PC-3 (cell line): ENCODE results near the gene TBX10. TPM values are rescaled to one million over a fixed set of nuclear protein-coding genes. Genes with fewer than 3 reads are reported as not detected.

ENCODE experiments used
- ATAC-seq: fragments of 200-7000 bp; cut with Tn5 transposase; 2 replicates; pipeline ENCODE4 v1.9.1; 2020; ENCODE audit warnings: mild to moderate bottlenecking, moderate library complexity
- BruUV-seq: library from RNA; stranded (reverse); fragments of 400-500 nt; replicated peaks from 2 replicates; lab custom pipeline; 2021; lab: Mats Ljungman, UMichigan
- CTCF ChIA-PET: fragments of 300-600 bp; sonication (Branson Sonifier 250); formaldehyde crosslinking; loops from one replicate; lab custom pipeline; 2022; ENCODE audit warnings: antibody characterized with exemption; lab: Charles Lee
- POLR2A ChIA-PET: fragments of 300-600 bp; sonication (Branson Sonifier 250); formaldehyde crosslinking; loops from one replicate; lab custom pipeline; 2022; ENCODE audit warnings: antibody characterized with exemption; ENCODE audit not compliant: unreplicated experiment; lab: Charles Lee
- DNase-seq: peaks from one replicate; pipeline ENCODE4 v3.0.0-alpha.2; 2015
- H2AFZ ChIP-seq: fragments of 300-600 bp; sonication (generic); 2 replicates; pipeline ENCODE4 v1.6.0; 2016; ENCODE audit warnings: antibody characterized with exemption, low read length
- H3F3A ChIP-seq: fragments of 300-600 bp; sonication (generic); one replicate; pipeline ENCODE4 v1.6.0; 2017; ENCODE audit warnings: antibody characterized with exemption, low read length, control low read depth, mild to moderate bottlenecking; ENCODE audit not compliant: unreplicated experiment
- H3K27ac ChIP-seq: fragments of 300-600 bp; sonication (generic); 2 replicates; pipeline ENCODE4 v1.5.1; 2016; ENCODE audit warnings: mild to moderate bottlenecking, low read length
- H3K27me3 ChIP-seq: fragments of 300-600 bp; sonication (generic); 2 replicates; pipeline ENCODE4 v1.6.1; 2016; ENCODE audit warnings: low read length, mixed read lengths
- H3K36me3 ChIP-seq: fragments of 300-600 bp; sonication (generic); 2 replicates; pipeline ENCODE4 v1.6.1; 2016; ENCODE audit warnings: low read depth, mixed run types, low read length, mixed read lengths
- H3K4me1 ChIP-seq: fragments of 300-600 bp; sonication (generic); 2 replicates; pipeline ENCODE4 v1.5.1; 2016; ENCODE audit warnings: low read length; ENCODE audit not compliant: insufficient read depth
- H3K4me2 ChIP-seq: fragments of 300-600 bp; sonication (generic); 2 replicates; pipeline ENCODE4 v1.6.0; 2016; ENCODE audit warnings: low read length
- H3K4me3 ChIP-seq: fragments of 300-600 bp; sonication (generic); 2 replicates; pipeline ENCODE4 v1.5.1; 2016; ENCODE audit warnings: mild to moderate bottlenecking, low read length, mixed read lengths
- H3K79me2 ChIP-seq: fragments of 300-600 bp; sonication (generic); 2 replicates; pipeline ENCODE4 v1.6.1; 2017; ENCODE audit warnings: low read length, mixed read lengths
- H3K9ac ChIP-seq: fragments of 300-600 bp; sonication (generic); 2 replicates; pipeline ENCODE4 v1.6.0; 2016; ENCODE audit warnings: mild to moderate bottlenecking, low read length
- H3K9me2 ChIP-seq: fragments of 300-600 bp; sonication (generic); replicated peaks from 2 replicates; pipeline ENCODE4 v1.6.1; 2016; ENCODE audit warnings: mixed run types, low read length, mixed read lengths
- H3K9me3 ChIP-seq: fragments of 300-600 bp; sonication (generic); 2 replicates; pipeline ENCODE4 v1.6.1; 2016; ENCODE audit warnings: low read length, mixed read lengths
- H4K20me1 ChIP-seq: fragments of 300-600 bp; sonication (generic); 2 replicates; pipeline ENCODE4 v1.6.1; 2016; ENCODE audit warnings: low read length, mixed read lengths
- CTCF ChIP-seq: fragments of 300-600 bp; sonication (generic); conservative IDR thresholded peaks from 2 replicates; pipeline ENCODE4 v1.5.1; 2017; ENCODE audit warnings: antibody characterized with exemption, low read depth, mild to moderate bottlenecking, low read length
- EZH2 ChIP-seq: fragments of 300-600 bp; sonication (generic); IDR thresholded peaks from one replicate; pipeline ENCODE4 v1.6.1; 2017; ENCODE audit warnings: antibody characterized with exemption, mild to moderate bottlenecking, low read length; ENCODE audit not compliant: unreplicated experiment
- EZH2phosphoT487 ChIP-seq: fragments of 300-600 bp; sonication (generic); IDR thresholded peaks from 2 replicates; pipeline ENCODE4 v1.6.1; 2018; ENCODE audit warnings: mild to moderate bottlenecking, antibody characterized with exemption, low read length, borderline replicate concordance
- intact Hi-C: fragments of 100-400 bp; cut with micrococcal nuclease; formaldehyde crosslinking; loops from 2 replicates; pipeline ENCODE4 v1.9.0; 2023
- total RNA-seq: library from RNA; depleted of rRNA; stranded (reverse); fragments of >200 nt; gene quantifications from 2 replicates; pipeline ENCODE4 v1.2.3, GENCODE V29; 2014

The TBX10 gene
- total RNA-seq, 1 experiment from 2014 or later = not detected

GRCh38 chr11:67646535-67647336, 7.2 kb upstream of the TBX10 start:
- H3K9ac ChIP-seq = no peak overlapping the region
- no peak overlapping the region for H3K27ac ChIP-seq
- H3K36me3 ChIP-seq = no peaks in the 10 kb centered on the region
- no peaks in the 10 kb centered on the region for H3F3A ChIP-seq
- POLR2A ChIA-PET = no interaction called here
- no peak overlapping the region for H3K4me3 ChIP-seq
- no peak overlapping the region for H2AFZ ChIP-seq
- TF ChIP-seq CTCF = no peak
- no peak for TF ChIP-seq EZH2phosphoT487
- TF ChIP-seq EZH2 = no peak
- CTCF ChIA-PET = no interaction called here
- DNase-seq = no peak
- H3K9me3 ChIP-seq = no peaks in the 10 kb centered on the region
- no peaks in the 10 kb centered on the region for H4K20me1 ChIP-seq
- no peaks in the 10 kb centered on the region for H3K79me2 ChIP-seq
- no TSS peak for BruUV-seq
- H3K4me2 ChIP-seq = no peak overlapping the region
- intact Hi-C loops = no loop called here
- no peaks in the 10 kb centered on the region for H3K4me1 ChIP-seq
- no peak for ATAC-seq
- H3K27me3 ChIP-seq = no peaks in the 10 kb centered on the region
- no peaks in the 10 kb centered on the region for H3K9me2 ChIP-seq

DNA sequence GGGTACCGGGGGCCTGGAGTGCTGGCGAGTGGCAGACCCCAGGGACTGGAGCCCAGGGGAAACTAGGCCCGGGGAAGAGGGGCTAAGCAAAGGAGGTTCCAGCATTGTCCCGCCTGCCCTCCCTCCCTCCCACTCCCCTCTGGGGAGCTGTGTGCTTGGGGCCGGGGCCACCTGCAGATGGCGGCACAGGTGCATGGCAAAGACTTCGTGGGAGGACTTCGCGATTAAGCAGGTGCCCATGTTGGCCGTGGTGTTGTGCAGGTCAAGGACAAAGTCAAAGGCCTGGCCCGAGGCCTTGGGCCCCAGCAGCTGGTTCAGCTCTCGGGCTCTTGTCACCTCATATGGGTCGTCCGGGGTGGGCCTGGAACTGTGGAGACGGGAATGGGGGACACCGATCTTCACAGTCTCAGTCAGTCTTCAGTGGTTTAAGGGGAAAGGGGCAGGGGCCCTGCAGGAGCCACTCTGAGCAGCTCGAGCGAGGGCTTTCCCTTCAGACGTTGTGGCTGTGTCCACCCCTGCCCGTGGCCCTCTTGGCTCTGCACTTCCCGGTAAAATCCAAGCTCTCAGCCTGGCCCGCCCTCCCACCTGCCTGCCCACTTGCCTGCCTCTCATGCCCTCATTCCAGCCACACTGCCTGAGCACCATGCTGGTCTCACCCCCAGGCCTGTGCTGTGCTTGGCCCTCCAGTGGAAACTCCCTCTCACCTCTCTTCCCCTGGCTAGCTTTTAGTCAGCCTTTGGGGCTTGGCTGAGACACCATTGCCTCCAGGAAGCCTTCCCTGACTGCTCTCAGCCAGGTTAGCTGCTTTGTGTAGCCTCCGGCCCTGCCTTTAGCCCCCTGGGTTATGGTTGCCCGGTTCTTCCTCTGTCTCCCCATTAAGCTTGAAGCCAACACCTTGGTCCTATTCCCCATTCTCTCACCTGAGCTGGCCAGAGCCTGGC, 6.2 kb upstream of the TBX10 start:
- no peaks in the 10 kb centered on the region for H3K9me2 ChIP-seq
- H3K79me2 ChIP-seq = no peaks in the 10 kb centered on the region
- ChIA-PET CTCF (interaction anchor here (0.6 kb wide), 1 partner anchor 32 kb away, joined by 3 read pairs; no protein-coding TSS in a partner anchor), POLR2A (no interaction called here)
- no peak overlapping the region for H3K9ac ChIP-seq
- ATAC-seq = no peak
- no peaks in the 10 kb centered on the region for H4K20me1 ChIP-seq
- no peak for DNase-seq
- no peaks in the 10 kb centered on the region for H3K36me3 ChIP-seq
- H3K4me2 ChIP-seq = no peak overlapping the region
- H3K4me3 ChIP-seq = no peak overlapping the region
- BruUV-seq = no TSS peak
- no peaks in the 10 kb centered on the region for H3K27me3 ChIP-seq
- no peak overlapping the region for H3K27ac ChIP-seq
- no peaks in the 10 kb centered on the region for H3F3A ChIP-seq
- intact Hi-C loops = no loop called here
- H3K9me3 ChIP-seq = no peaks in the 10 kb centered on the region
- TF ChIP-seq EZH2phosphoT487 = no peak
- TF ChIP-seq CTCF = no peak
- TF ChIP-seq EZH2 = no peak
- H2AFZ ChIP-seq = no peak overlapping the region
- H3K4me1 ChIP-seq = no peaks in the 10 kb centered on the region
